IMR-90 (cell line): Measurements from ENCODE around the gene S1PR1. TPM values are rescaled to one million over a fixed set of nuclear protein-coding genes. Genes with fewer than 3 reads are reported as not detected.
A peak's percentile ranks its signal among the peaks of the same experiment; 100 is the strongest.

ENCODE experiments used
- ATAC-seq: fragments of 200-7000 bp; cut with Tn5 transposase; 2 replicates; pipeline ENCODE4 v1.9.1; 2020; ENCODE audit warnings: low read depth, mild to moderate bottlenecking, moderate library complexity
- BruUV-seq: library from RNA; stranded (reverse); fragments of 400-500 nt; replicated peaks from 2 replicates; lab custom pipeline; 2021; lab: Mats Ljungman, UMichigan
- CTCF ChIA-PET: fragments of 300-600 bp; formaldehyde crosslinking; extraction: SDS; loops from one replicate; lab custom pipeline; 2021; ENCODE audit warnings: antibody characterized with exemption; lab: Yijun Ruan, JAX
- POLR2A ChIA-PET: fragments of 300-600 bp; sonication (Branson Sonifier 250); formaldehyde crosslinking; loops from one replicate; lab custom pipeline; 2022; ENCODE audit warnings: antibody characterized with exemption; ENCODE audit not compliant: unreplicated experiment; lab: Charles Lee
- DNase-seq: peaks from one replicate; pipeline ENCODE4 v3.0.0; 2013
- H2AFZ ChIP-seq: replicated peaks from 2 replicates; pipeline ENCODE3; 2013; ENCODE audit warnings: low read length, mild to moderate bottlenecking; ENCODE audit not compliant: poor library complexity
- H2AK5ac ChIP-seq: 2 replicates; pipeline ENCODE4 v1.6.1; 2013; ENCODE audit warnings: low read depth, low read length, inconsistent platforms
- H2AK9ac ChIP-seq: replicated peaks from 2 replicates; pipeline ENCODE3; 2013; ENCODE audit warnings: mild to moderate bottlenecking, low read depth, low read length, moderate library complexity; ENCODE audit not compliant: poor library complexity
- H2BK120ac ChIP-seq: 2 replicates; pipeline ENCODE4 v1.6.1; 2013; ENCODE audit warnings: low read depth, low read length, inconsistent platforms
- H2BK15ac ChIP-seq: 3 replicates; pipeline ENCODE4 v1.6.1; 2013; ENCODE audit warnings: low read depth, low read length, inconsistent platforms
- H2BK20ac ChIP-seq: 2 replicates; pipeline ENCODE4 v1.6.1; 2013; ENCODE audit warnings: low read depth, mild to moderate bottlenecking, inconsistent platforms, low read length, moderate library complexity
- H2BK5ac ChIP-seq: 2 replicates; pipeline ENCODE4 v1.6.1; 2013; ENCODE audit warnings: mild to moderate bottlenecking, low read depth, low read length, inconsistent platforms; ENCODE audit not compliant: poor library complexity, severe bottlenecking
- H3K14ac ChIP-seq: replicated peaks from 2 replicates; pipeline ENCODE4 v1.6.1; 2013; ENCODE audit warnings: low read depth, low read length, inconsistent platforms
- H3K18ac ChIP-seq: 2 replicates; pipeline ENCODE4 v1.6.1; 2013; ENCODE audit warnings: low read depth, low read length, control low read depth
- H3K23ac ChIP-seq: 2 replicates; pipeline ENCODE4 v1.6.1; 2013; ENCODE audit warnings: low read depth, low read length, inconsistent platforms
- H3K27ac ChIP-seq: 2 replicates; pipeline ENCODE4 v1.5.1; 2013; ENCODE audit warnings: mild to moderate bottlenecking, control low read depth, low read length; ENCODE audit not compliant: insufficient read depth
- H3K27me3 ChIP-seq: 2 replicates; pipeline ENCODE4 v1.6.1; 2013; ENCODE audit warnings: low read length; ENCODE audit not compliant: control insufficient read depth, insufficient read depth
- H3K36me3 ChIP-seq: 2 replicates; pipeline ENCODE4 v1.6.1; 2013; ENCODE audit warnings: low read length, mixed read lengths; ENCODE audit not compliant: control insufficient read depth, insufficient read depth
- H3K4ac ChIP-seq: 2 replicates; pipeline ENCODE4 v1.6.1; 2013; ENCODE audit warnings: low read depth, low read length, inconsistent platforms
- H3K4me1 ChIP-seq: 2 replicates; pipeline ENCODE4 v1.6.1; 2013; ENCODE audit warnings: low read length, mixed read lengths; ENCODE audit not compliant: control insufficient read depth, insufficient read depth
- H3K4me2 ChIP-seq: 2 replicates; pipeline ENCODE4 v1.6.1; 2013; ENCODE audit warnings: low read depth, mild to moderate bottlenecking, control low read depth, low read length, moderate library complexity
- H3K4me3 ChIP-seq: 2 replicates; pipeline ENCODE4 v1.5.1; 2013; ENCODE audit warnings: low read depth, mild to moderate bottlenecking, control low read depth, low read length, moderate library complexity; ENCODE audit not compliant: insufficient read depth
- H3K56ac ChIP-seq: 2 replicates; pipeline ENCODE4 v1.6.1; 2013; ENCODE audit warnings: low read length, inconsistent platforms; ENCODE audit not compliant: insufficient read depth; ENCODE audit errors: extremely low read depth
- H3K79me1 ChIP-seq, 2 experiments: 2 replicates each; pipeline ENCODE4 v1.6.1; 2013; ENCODE audit warnings: low read length in 2 of 2, inconsistent platforms in 1 of 2, low read depth in 1 of 2
- H3K9ac ChIP-seq: 2 replicates; pipeline ENCODE4 v1.6.1; 2013; ENCODE audit warnings: low read depth, low read length, control low read depth
- H3K9me1 ChIP-seq: 2 replicates; pipeline ENCODE4 v1.6.1; 2013; ENCODE audit warnings: low read length, inconsistent platforms; ENCODE audit not compliant: insufficient read depth
- H3K9me3 ChIP-seq: 2 replicates; pipeline ENCODE4 v1.6.1; 2013; ENCODE audit warnings: low read length; ENCODE audit not compliant: control insufficient read depth, insufficient read depth
- H4K20me1 ChIP-seq: 2 replicates; pipeline ENCODE4 v1.6.1; 2013; ENCODE audit warnings: low read length, inconsistent platforms; ENCODE audit not compliant: insufficient read depth
- H4K5ac ChIP-seq: 2 replicates; pipeline ENCODE4 v1.6.1; 2013; ENCODE audit warnings: mild to moderate bottlenecking, low read depth, low read length, control low read depth
- H4K8ac ChIP-seq, 2 experiments: 2 replicates each; pipeline ENCODE4 v1.6.1; 2013; ENCODE audit warnings: low read depth in 2 of 2, low read length in 2 of 2, control low read depth in 1 of 2, inconsistent platforms in 1 of 2
- H4K91ac ChIP-seq: 2 replicates; pipeline ENCODE4 v1.6.1; 2013; ENCODE audit warnings: low read depth, low read length, inconsistent platforms; ENCODE audit not compliant: insufficient read depth
- BHLHE40 ChIP-seq: fragments of 150-350 bp; IDR thresholded peaks from 2 replicates; pipeline ENCODE4 v1.6.1; 2016; ENCODE audit warnings: mild to moderate bottlenecking, low read depth, low read length
- CHD1 ChIP-seq: IDR thresholded peaks from 2 replicates; pipeline ENCODE4 v1.6.1; 2012; ENCODE audit warnings: low read depth, low read length, improper control_type of control experiment
- FOS ChIP-seq: fragments of 150-350 bp; IDR thresholded peaks from 2 replicates; pipeline ENCODE4 v1.6.1; 2016; ENCODE audit warnings: low read depth, low read length
- MAFK ChIP-seq: IDR thresholded peaks from 2 replicates; pipeline ENCODE4 v1.6.1; 2012; ENCODE audit warnings: low read depth, low read length, improper control_type of control experiment
- NFE2L2 ChIP-seq: fragments of 150-350 bp; IDR thresholded peaks from 2 replicates; pipeline ENCODE4 v1.6.1; 2016; ENCODE audit warnings: low read depth, mild to moderate bottlenecking, low read length
- POLR2A ChIP-seq: IDR thresholded peaks from 2 replicates; pipeline ENCODE4 v1.6.1; 2012; ENCODE audit warnings: mild to moderate bottlenecking, low read depth, low read length
- RAD21 ChIP-seq: IDR thresholded peaks from 2 replicates; pipeline ENCODE4 v1.6.1; 2012; ENCODE audit warnings: low read length, improper control_type of control experiment
- RCOR1 ChIP-seq: IDR thresholded peaks from 2 replicates; pipeline ENCODE4 v1.6.1; 2012; ENCODE audit warnings: mild to moderate bottlenecking, low read length, improper control_type of control experiment; ENCODE audit not compliant: insufficient replicate concordance
- RFX5 ChIP-seq: IDR thresholded peaks from 2 replicates; pipeline ENCODE4 v1.8.0; 2012; ENCODE audit warnings: low read depth, mild to moderate bottlenecking, low read length, moderate library complexity
- SMC3 ChIP-seq: fragments of 150-350 bp; IDR thresholded peaks from 2 replicates; pipeline ENCODE4 v1.6.1; 2016; ENCODE audit warnings: low read depth, mild to moderate bottlenecking, antibody characterized with exemption, low read length, moderate library complexity
- WGBS, 2 experiments: methylation state at CpG; one replicate each; pipeline versions ENCODE4 v1.1.5 to v1.1.7; 2013; ENCODE audit warnings: missing lambda C conversion rate in 2 of 2; ENCODE audit not compliant: insufficient read length in 1 of 2; ENCODE audit errors: extremely low coverage in 2 of 2; 5-methylcytosine and 5-hydroxymethylcytosine counted together
- dilution Hi-C: fragments of 300-500 bp; cut with HindIII; formaldehyde crosslinking; loops from one replicate; pipeline ENCODE4 v1.14.3; 2018; ENCODE audit warnings: low sequenced_read_pairs; ENCODE audit not compliant: unreplicated experiment
- in situ Hi-C: fragments of 300-500 bp; cut with MboI; formaldehyde crosslinking; loops from 3 replicates; pipeline ENCODE4 v1.14.3; 2019; ENCODE audit warnings: low sequenced_read_pairs, inconsistent platforms, mixed read lengths
- intact Hi-C: fragments of 100-400 bp; cut with micrococcal nuclease; formaldehyde crosslinking; loops from 2 replicates; pipeline ENCODE4 v1.10.0; 2022
- polyA plus RNA-seq, 3 experiments: library from polyadenylated mRNA; depleted of rRNA; stranded (reverse); fragments of >200 nt; gene quantifications; 2 replicates each; pipeline ENCODE4 v1.2.3, GENCODE V29; 2012; ENCODE audit warnings: low replicate concordance in 1 of 3
- total RNA-seq: library from RNA; depleted of rRNA; stranded (reverse); fragments of >200 nt; gene quantifications from 2 replicates; pipeline ENCODE4 v1.2.3, GENCODE V29; 2012
- TF ChIP-seq, protein P1 (sequence below): conservative IDR thresholded peaks from 2 replicates; pipeline ENCODE4 v1.5.1; 2012; ENCODE audit warnings: mild to moderate bottlenecking, low read depth, low read length, improper control_type of control experiment
- TF ChIP-seq, protein P2 (sequence below): fragments of 150-350 bp; IDR thresholded peaks from 2 replicates; pipeline ENCODE4 v1.6.1; 2017; ENCODE audit warnings: mild to moderate bottlenecking, antibody characterized with exemption, low read length, low read depth

S1PR1 gene
- total and polyA plus RNA-seq, 2 of the 4 experiments (the other 2 are of a cell fraction) = 12.9 to 15.6 TPM

DNA sequence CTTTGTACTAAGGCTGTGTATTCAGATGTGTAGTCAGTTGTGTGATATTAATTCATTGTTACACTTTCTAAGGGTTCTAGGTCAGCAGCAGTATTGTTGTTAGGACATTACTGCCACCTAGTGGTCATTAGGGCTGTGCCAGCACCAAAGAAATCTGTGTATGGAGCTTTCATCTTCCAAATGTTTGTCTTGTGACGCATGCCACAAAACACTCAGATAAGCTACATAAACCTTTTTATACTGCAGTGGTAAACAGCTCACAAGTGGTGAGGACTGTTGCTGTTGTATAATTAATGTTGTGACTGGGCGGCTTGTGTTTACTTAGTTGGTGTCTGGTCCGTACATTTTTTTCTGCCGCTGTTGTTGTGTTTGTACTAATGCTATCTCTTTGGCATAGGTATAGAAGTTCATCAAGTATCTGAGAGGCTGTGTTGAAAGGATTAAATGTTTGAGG, 51.7 kb downstream of the S1PR1 start:
- POLR2A ChIA-PET = interaction anchor here (0.5 to 0.6 kb wide), 2 partner anchors 51 to 380 kb away, joined by 5 to 9 read pairs; no protein-coding TSS in a partner anchor
- no peak overlapping the region for H4K91ac ChIP-seq
- dilution Hi-C loops (no loop called here), in situ Hi-C loops (loop anchor here (5.0 kb wide), 1 partner anchor 361 kb away; no protein-coding TSS in a partner anchor), intact Hi-C loops (loop anchor here (1.0 to 2.0 kb wide), 4 partner anchors 50 to 367 kb away; no protein-coding TSS in a partner anchor)
- CTCF ChIA-PET = interaction anchor here (0.6 to 1.9 kb wide), 21 partner anchors 9 to 1375 kb away, joined by 3 to 15 read pairs (median 4); no protein-coding TSS in a partner anchor
- peak; percentile 90 for ATAC-seq
- H3K79me1 ChIP-seq = no peaks in the 10 kb centered on the region
- H3K27ac ChIP-seq = no peak overlapping the region
- no peak overlapping the region for H3K56ac ChIP-seq
- peak; percentile 91 for DNase-seq
- H3K4ac ChIP-seq = no peak overlapping the region
- BruUV-seq = no TSS peak
- peak overlapping the region; percentile 9 for H2AFZ ChIP-seq
- H2BK20ac ChIP-seq = no peak overlapping the region
- H2AK5ac ChIP-seq = no peak overlapping the region
- H2BK120ac ChIP-seq = no peak overlapping the region
- no peaks in the 10 kb centered on the region for H3K9me3 ChIP-seq
- TF ChIP-seq NFE2L2 = no peak
- peak; percentile 21 for TF ChIP-seq RCOR1
- peak; percentile 71 for TF ChIP-seq BHLHE40
- TF ChIP-seq FOS = peak; percentile 51
- TF ChIP-seq RAD21 = peak; percentile 90
- TF ChIP-seq, protein P1, sequence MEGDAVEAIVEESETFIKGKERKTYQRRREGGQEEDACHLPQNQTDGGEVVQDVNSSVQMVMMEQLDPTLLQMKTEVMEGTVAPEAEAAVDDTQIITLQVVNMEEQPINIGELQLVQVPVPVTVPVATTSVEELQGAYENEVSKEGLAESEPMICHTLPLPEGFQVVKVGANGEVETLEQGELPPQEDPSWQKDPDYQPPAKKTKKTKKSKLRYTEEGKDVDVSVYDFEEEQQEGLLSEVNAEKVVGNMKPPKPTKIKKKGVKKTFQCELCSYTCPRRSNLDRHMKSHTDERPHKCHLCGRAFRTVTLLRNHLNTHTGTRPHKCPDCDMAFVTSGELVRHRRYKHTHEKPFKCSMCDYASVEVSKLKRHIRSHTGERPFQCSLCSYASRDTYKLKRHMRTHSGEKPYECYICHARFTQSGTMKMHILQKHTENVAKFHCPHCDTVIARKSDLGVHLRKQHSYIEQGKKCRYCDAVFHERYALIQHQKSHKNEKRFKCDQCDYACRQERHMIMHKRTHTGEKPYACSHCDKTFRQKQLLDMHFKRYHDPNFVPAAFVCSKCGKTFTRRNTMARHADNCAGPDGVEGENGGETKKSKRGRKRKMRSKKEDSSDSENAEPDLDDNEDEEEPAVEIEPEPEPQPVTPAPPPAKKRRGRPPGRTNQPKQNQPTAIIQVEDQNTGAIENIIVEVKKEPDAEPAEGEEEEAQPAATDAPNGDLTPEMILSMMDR = peak; percentile 96
- TF ChIP-seq, protein P2, sequence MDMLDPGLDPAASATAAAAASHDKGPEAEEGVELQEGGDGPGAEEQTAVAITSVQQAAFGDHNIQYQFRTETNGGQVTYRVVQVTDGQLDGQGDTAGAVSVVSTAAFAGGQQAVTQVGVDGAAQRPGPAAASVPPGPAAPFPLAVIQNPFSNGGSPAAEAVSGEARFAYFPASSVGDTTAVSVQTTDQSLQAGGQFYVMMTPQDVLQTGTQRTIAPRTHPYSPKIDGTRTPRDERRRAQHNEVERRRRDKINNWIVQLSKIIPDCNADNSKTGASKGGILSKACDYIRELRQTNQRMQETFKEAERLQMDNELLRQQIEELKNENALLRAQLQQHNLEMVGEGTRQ = no peak
- TF ChIP-seq CHD1 = no peak
- TF ChIP-seq RFX5 = no peak
- 0 out of 2 replicates have a peak, but pooled peaks have one; percentile 33 for TF ChIP-seq POLR2A
- peak; percentile 88 for TF ChIP-seq SMC3
- no peak for TF ChIP-seq MAFK
- H2AK9ac ChIP-seq = no peak overlapping the region
- H2BK15ac ChIP-seq = no peak overlapping the region
- H3K27me3 ChIP-seq = peaks cover under 1% of the 10 kb centered on the region; the same call in 1 of the 2 replicates
- peaks cover 2% of the 10 kb centered on the region; the same call in 1 of the 2 replicates for H3K4me1 ChIP-seq
- no peak overlapping the region for H3K14ac ChIP-seq
- H3K4me3 ChIP-seq = no peak overlapping the region; the same call in 1 of the 2 replicates
- peaks cover 2% of the 10 kb centered on the region; the same call in 1 of the 2 replicates for H3K9me1 ChIP-seq
- no peak overlapping the region for H3K23ac ChIP-seq
- no peak overlapping the region for H3K9ac ChIP-seq
- no peaks in the 10 kb centered on the region for H3K36me3 ChIP-seq
- no CpG with 5 or more reads among the region's 4 CpGs for WGBS, 2 experiments
- no peak overlapping the region for H4K5ac ChIP-seq
- no peak overlapping the region for H3K18ac ChIP-seq
- H4K8ac ChIP-seq = no peak overlapping the region
- no peaks in the 10 kb centered on the region for H4K20me1 ChIP-seq
- peak overlapping the region; percentile 68; the same call in 1 of the 2 replicates for H3K4me2 ChIP-seq
- no peak overlapping the region for H2BK5ac ChIP-seq
